DND-41 (cell line): ENCODE data around the gene SRSF3.
"Not testable (repeated sequence)": the region's sequence is repeated elsewhere in the genome, so short reads cannot be mapped to it uniquely, and the experiment has no call there.

ENCODE experiments used
- CTCF ChIP-seq: IDR thresholded peaks from 2 replicates; pipeline ENCODE4 v1.5.1; 2012; ENCODE audit warnings: borderline replicate concordance, low read length, moderate library complexity, mild to moderate bottlenecking; ENCODE audit not compliant: poor library complexity, severe bottlenecking; ENCODE audit errors: extremely low read depth
- EZH2 ChIP-seq: IDR thresholded peaks from 3 replicates; pipeline ENCODE4 v1.6.1; 2012; ENCODE audit warnings: borderline replicate concordance, low read depth, mild to moderate bottlenecking, moderate library complexity, low read length, inconsistent platforms; ENCODE audit not compliant: severe bottlenecking

- not testable (repeated sequence) for TF ChIP-seq CTCF, EZH2
These were observed 13.1 kb downstream of the SRSF3 start for GRCh38 chr6:36607305-36607682.
